Measurements from ENCODE around the gene PCIF1. TPM values are rescaled to one million over a fixed set of nuclear protein-coding genes. Genes with fewer than 3 reads are reported as not detected.

The PCIF1 gene
- total and polyA plus RNA-seq, 9 of the 15 experiments (the other 6 are each of a cell fraction or from before 2014, with no cell fraction given) = 5.8 to 29.4 (median 11.3) TPM

GRCh38 chr20:45910670-45911485 is 23.6 kb upstream of the PCIF1 start (continued):
- TF ChIP-seq ZNF121 (CRISPR knock-in tag; conservative IDR thresholded peaks at IDR 0.05) (no peak), FOXP4 (CRISPR knock-in tag; IDR thresholded peaks at IDR 0.05; ENCODE audit: borderline replicate concordance) (no peak), GTF2A2 (tag; IDR thresholded peaks at IDR 0.05) (no peak), PHB2 (IDR thresholded peaks at IDR 0.05; ENCODE audit: low read depth) (no peak; the same call in 1 of the 2 replicates), XRCC4 (IDR thresholded peaks at IDR 0.05; ENCODE audit: extremely low read depth, insufficient read depth, insufficient read length) (no peak), RNF2 (IDR thresholded peaks at IDR 0.05) (no peak), ELK3 (CRISPR knock-in tag; IDR thresholded peaks at IDR 0.05) (no peak), HEY1 (CRISPR knock-in tag; IDR thresholded peaks at IDR 0.05; ENCODE audit: borderline replicate concordance) (no peak), MCM3 (IDR thresholded peaks at IDR 0.05) (no peak)

All from K562 (cell line).